H9 (cell line): ENCODE measurements around the gene RNU1-4. TPM values are rescaled to one million over a fixed set of nuclear protein-coding genes. Genes with fewer than 3 reads are reported as not detected.

Experiments used
- DNase-seq: peaks from one replicate; pipeline ENCODE4 v3.0.0-alpha.2; 2017
- H2AFZ ChIP-seq: one replicate; pipeline ENCODE4 v1.6.1; 2013; ENCODE audit warnings: mild to moderate bottlenecking, low read length, control low read depth, moderate library complexity
- H2AK5ac ChIP-seq: 2 replicates; pipeline ENCODE4 v1.6.1; 2013; ENCODE audit warnings: low read length, control low read depth, mixed read lengths; ENCODE audit not compliant: insufficient read length
- H2BK120ac ChIP-seq: one replicate; pipeline ENCODE4 v1.6.1; 2013; ENCODE audit warnings: low read depth, mild to moderate bottlenecking, low read length, control low read depth, inconsistent platforms; ENCODE audit not compliant: poor library complexity, severe bottlenecking
- H2BK12ac ChIP-seq: 2 replicates; pipeline ENCODE4 v1.6.1; 2013; ENCODE audit warnings: low read length, control low read depth, mixed read lengths, low read depth; ENCODE audit not compliant: insufficient read length
- H2BK15ac ChIP-seq: 2 replicates; pipeline ENCODE4 v1.6.1; 2013; ENCODE audit warnings: low read depth, low read length, control low read depth
- H2BK20ac ChIP-seq: one replicate; pipeline ENCODE4 v1.6.1; 2013; ENCODE audit warnings: low read depth, mild to moderate bottlenecking, low read length, control low read depth, inconsistent platforms; ENCODE audit not compliant: poor library complexity, severe bottlenecking
- H2BK5ac ChIP-seq: 2 replicates; pipeline ENCODE4 v1.6.1; 2013; ENCODE audit warnings: low read length, control low read depth, mixed read lengths; ENCODE audit not compliant: insufficient read length
- H3K14ac ChIP-seq: 2 replicates; pipeline ENCODE4 v1.6.1; 2013; ENCODE audit warnings: low read length, control low read depth; ENCODE audit not compliant: insufficient read depth
- H3K18ac ChIP-seq: 2 replicates; pipeline ENCODE4 v1.6.1; 2013; ENCODE audit warnings: low read depth, mild to moderate bottlenecking, mixed read lengths, low read length, control low read depth; ENCODE audit not compliant: insufficient read length
- H3K23ac ChIP-seq: 2 replicates; pipeline ENCODE4 v1.6.1; 2013; ENCODE audit warnings: low read length, control low read depth, mixed read lengths, low read depth; ENCODE audit not compliant: insufficient read length
- H3K23me2 ChIP-seq: 2 replicates; pipeline ENCODE4 v1.6.1; 2013; ENCODE audit warnings: low read depth, mild to moderate bottlenecking, mixed read lengths, low read length, control low read depth; ENCODE audit not compliant: insufficient read length, poor library complexity, severe bottlenecking
- H3K27ac ChIP-seq: 2 replicates; pipeline ENCODE4 v1.5.1; 2013; ENCODE audit warnings: low read length, control low read depth, mixed read lengths, low read depth; ENCODE audit not compliant: insufficient read length
- H3K27me3 ChIP-seq: 2 replicates; pipeline ENCODE4 v1.6.1; 2013; ENCODE audit warnings: low read length, control low read depth, inconsistent platforms; ENCODE audit not compliant: insufficient read depth
- H3K4ac ChIP-seq: 2 replicates; pipeline ENCODE4 v1.6.1; 2013; ENCODE audit warnings: low read depth, mild to moderate bottlenecking, control low read depth, inconsistent platforms, low read length, moderate library complexity
- H3K4me1 ChIP-seq: 2 replicates; pipeline ENCODE4 v1.6.1; 2013; ENCODE audit warnings: low read length, control low read depth, inconsistent platforms; ENCODE audit not compliant: insufficient read depth
- H3K4me2 ChIP-seq: 2 replicates; pipeline ENCODE4 v1.6.1; 2013; ENCODE audit warnings: low read length, control low read depth, mixed read lengths; ENCODE audit not compliant: insufficient read length, insufficient read depth
- H3K56ac ChIP-seq: 2 replicates; pipeline ENCODE4 v1.6.1; 2013; ENCODE audit warnings: low read depth, mild to moderate bottlenecking, mixed read lengths, low read length, control low read depth; ENCODE audit not compliant: insufficient read length
- H3K79me1 ChIP-seq: 2 replicates; pipeline ENCODE4 v1.6.1; 2013; ENCODE audit warnings: low read depth, mild to moderate bottlenecking, moderate library complexity, low read length, control low read depth, inconsistent platforms; ENCODE audit not compliant: insufficient read depth, poor library complexity, severe bottlenecking
- H3K79me2 ChIP-seq: 2 replicates; pipeline ENCODE4 v1.6.1; 2013; ENCODE audit warnings: low read length, control low read depth, inconsistent platforms; ENCODE audit not compliant: insufficient read depth
- H3K9ac ChIP-seq: 2 replicates; pipeline ENCODE4 v1.6.1; 2013; ENCODE audit warnings: low read length, control low read depth, mixed read lengths; ENCODE audit not compliant: insufficient read length; ENCODE audit errors: extremely low read depth
- H3K9me3 ChIP-seq: one replicate; pipeline ENCODE4 v1.6.1; 2013; ENCODE audit warnings: low read depth, low read length, inconsistent platforms; ENCODE audit not compliant: control insufficient read depth
- H3T11ph ChIP-seq: one replicate; pipeline ENCODE4 v1.6.1; 2013; ENCODE audit warnings: mild to moderate bottlenecking, low read length, control low read depth, inconsistent platforms
- H4K20me1 ChIP-seq: one replicate; pipeline ENCODE4 v1.6.1; 2013; ENCODE audit not compliant: control insufficient read depth, insufficient read length, insufficient read depth
- H4K5ac ChIP-seq: 2 replicates; pipeline ENCODE4 v1.6.1; 2013; ENCODE audit warnings: low read depth, mild to moderate bottlenecking, mixed read lengths, low read length, control low read depth; ENCODE audit not compliant: insufficient read length
- H4K8ac ChIP-seq: replicated peaks from 2 replicates; pipeline ENCODE4 v1.6.1; 2013; ENCODE audit warnings: low read length, control low read depth, mixed read lengths, low read depth; ENCODE audit not compliant: insufficient read length
- H4K91ac ChIP-seq: 2 replicates; pipeline ENCODE4 v1.6.1; 2013; ENCODE audit warnings: low read depth, mild to moderate bottlenecking, moderate library complexity, mixed read lengths, low read length, control low read depth; ENCODE audit not compliant: insufficient read length
- H3K27ac Mint-ChIP-seq, 3 experiments: 2 replicates in 2 of 3; 3 replicates in 1 of 3; pipeline ENCODE4 v1.8.0; 2020 to 2021; ENCODE audit warnings: mixed read lengths in 3 of 3, mild to moderate bottlenecking in 1 of 3, moderate library complexity in 1 of 3
- H3K27me3 Mint-ChIP-seq: 2 replicates; pipeline ENCODE4 v1.8.0; 2021; ENCODE audit warnings: low read depth, mild to moderate bottlenecking, moderate library complexity, mixed read lengths
- H3K36me3 Mint-ChIP-seq, 3 experiments: 2 replicates in 2 of 3; 3 replicates in 1 of 3; pipeline ENCODE4 v1.8.0; 2020 to 2021; ENCODE audit warnings: low read depth in 3 of 3, mixed read lengths in 3 of 3; ENCODE audit not compliant: insufficient read depth in 1 of 3
- H3K4me1 Mint-ChIP-seq, 2 experiments: 2 replicates each; pipeline ENCODE4 v1.8.0; 2020; ENCODE audit warnings: mixed read lengths in 2 of 2
- H3K4me3 Mint-ChIP-seq, 2 experiments: 2 replicates in 1 of 2; 3 replicates in 1 of 2; pipeline ENCODE4 v1.8.0; 2020 to 2021; ENCODE audit warnings: mild to moderate bottlenecking in 2 of 2, mixed read lengths in 2 of 2, moderate library complexity in 1 of 2
- H3K9me3 Mint-ChIP-seq, 2 experiments: 2 replicates in 1 of 2; 3 replicates in 1 of 2; pipeline ENCODE4 v1.8.0; 2020; ENCODE audit warnings: mild to moderate bottlenecking in 2 of 2, mixed read lengths in 2 of 2, moderate library complexity in 1 of 2
- CTCF ChIP-seq: fragments of 200-600 bp; sonication (generic); conservative IDR thresholded peaks from 3 replicates; pipeline ENCODE4 v1.8.0; 2021; ENCODE audit warnings: antibody characterized with exemption, mild to moderate bottlenecking
- WGBS: extraction: QIAGEN DNeasy Blood & Tissue Kit; methylation state at CpG from one replicate; pipeline ENCODE4 v1.1.7; 2013; ENCODE audit warnings: missing lambda C conversion rate, low lambda C conversion rate, mixed read lengths; ENCODE audit not compliant: insufficient read length; ENCODE audit errors: extremely low coverage; 5-methylcytosine and 5-hydroxymethylcytosine counted together
- total RNA-seq: library from RNA; stranded (reverse); gene quantifications from 2 replicates; pipeline ENCODE4 v1.2.1, GENCODE V29; 2021

Gene RNU1-4
- total RNA-seq, 1 experiment from 2014 or later: 2,051 TPM

- Histone ChIP-seq H3K56ac (no peak overlapping the region), H2BK12ac (no peak overlapping the region), H4K5ac (no peak overlapping the region), H3K18ac (no peak overlapping the region), H4K8ac (no peak overlapping the region), H2BK20ac (no peak overlapping the region), H2AK5ac (no peak overlapping the region), H2BK5ac (no peak overlapping the region), H2BK120ac (no peak overlapping the region), H3T11ph (no peak overlapping the region), H3K79me1 (no peaks in the 10 kb centered on the region), H2BK15ac (no peak overlapping the region), H3K4me2 (no peak overlapping the region), H4K91ac (no peak overlapping the region), H3K27me3 (no peaks in the 10 kb centered on the region), H3K14ac (no peak overlapping the region), H3K23me2 (no peaks in the 10 kb centered on the region), H3K4ac (no peak overlapping the region), H3K9me3 (no peaks in the 10 kb centered on the region), H3K79me2 (no peaks in the 10 kb centered on the region), H3K27ac (no peak overlapping the region), H3K9ac (no peak overlapping the region), H3K23ac (no peak overlapping the region), H2AFZ (no peak overlapping the region), H4K20me1 (no peaks in the 10 kb centered on the region), H3K4me1 (no peaks in the 10 kb centered on the region)
- Mint-ChIP-seq H3K9me3 (no peaks in the 10 kb centered on the region), H3K4me3 (no peak overlapping the region), H3K27ac (no peak overlapping the region), H3K27me3 (peaks cover 7% of the 10 kb centered on the region), H3K36me3 (no peaks in the 10 kb centered on the region), H3K4me1 (peaks cover 9 to 10% of the 10 kb centered on the region in 2 experiments)
- no peak for DNase-seq
- no peak for TF ChIP-seq CTCF
- WGBS: no CpG with 5 or more reads among the region's 11 CpGs
Observed at GRCh38 chr1:16721871-16722641, 18.3 kb upstream of the RNU1-4 start.
